SW 1271 (cell line): Measurements from ENCODE around the gene SPSB2.

Experiments
- DNase-seq, 2 experiments: peaks; one replicate each; lab custom pipeline; 2025; lab: John Stamatoyannopoulos, UW

The SPSB2 gene

GRCh38 chr12:6851153-6851920 lies 21.8 kb downstream of the SPSB2 start, which contains the start of gene CDCA3:
Gene CDCA3 (minus strand): TSS chr12:6851286. CDS start chr12:6850952, 334 bp downstream.
- DNase-seq, result peak; percentile 99 to 100

DNA sequence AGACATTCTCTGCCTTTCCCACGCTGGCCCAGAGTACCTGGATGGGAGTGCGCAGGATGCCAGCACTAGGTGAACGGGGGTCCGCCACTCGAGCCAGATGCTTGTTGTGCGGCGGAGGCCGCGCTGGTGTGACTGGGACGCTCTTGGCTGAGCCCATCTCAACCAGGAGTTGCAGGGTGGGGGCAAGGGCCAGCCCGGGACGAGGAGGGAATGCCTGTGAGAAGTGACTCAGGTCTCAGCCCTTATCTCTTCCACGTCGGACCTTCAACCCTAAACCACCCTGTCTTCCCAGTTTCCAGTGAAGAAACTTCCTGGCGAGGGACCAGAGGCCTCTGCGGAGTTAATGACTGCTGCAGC lies 22.3 kb downstream of the SPSB2 start:
- no peak for DNase-seq

DNA sequence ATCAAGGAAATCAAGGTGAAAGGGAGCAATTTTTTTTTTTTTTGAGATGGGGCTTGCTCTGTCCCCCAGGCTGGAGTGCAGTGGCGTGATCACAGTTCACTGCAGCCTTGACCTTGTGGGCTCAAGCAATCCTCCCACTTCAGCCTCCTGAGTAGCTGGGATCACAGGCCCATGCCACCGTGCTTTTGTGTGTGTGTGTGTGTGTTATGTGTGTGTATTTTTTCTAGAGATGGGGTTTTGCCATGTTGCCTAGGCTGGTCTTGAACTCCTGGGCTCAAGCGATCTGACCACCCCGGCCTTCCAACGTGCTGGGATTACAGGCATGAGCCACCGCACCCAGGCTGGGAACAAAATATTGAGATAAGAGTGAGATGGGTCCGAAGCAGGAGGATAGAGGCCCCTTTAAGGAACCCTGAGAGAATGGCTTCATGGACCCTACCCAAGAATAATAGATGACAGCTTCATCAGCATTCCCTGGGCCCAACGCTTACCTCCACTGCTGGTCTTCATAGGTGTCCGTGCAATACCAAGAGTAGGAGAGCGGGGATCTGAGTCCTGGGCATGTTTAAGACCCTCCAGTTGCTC lies 23.0 kb downstream of the SPSB2 start:
- DNase-seq, result no peak

DNA sequence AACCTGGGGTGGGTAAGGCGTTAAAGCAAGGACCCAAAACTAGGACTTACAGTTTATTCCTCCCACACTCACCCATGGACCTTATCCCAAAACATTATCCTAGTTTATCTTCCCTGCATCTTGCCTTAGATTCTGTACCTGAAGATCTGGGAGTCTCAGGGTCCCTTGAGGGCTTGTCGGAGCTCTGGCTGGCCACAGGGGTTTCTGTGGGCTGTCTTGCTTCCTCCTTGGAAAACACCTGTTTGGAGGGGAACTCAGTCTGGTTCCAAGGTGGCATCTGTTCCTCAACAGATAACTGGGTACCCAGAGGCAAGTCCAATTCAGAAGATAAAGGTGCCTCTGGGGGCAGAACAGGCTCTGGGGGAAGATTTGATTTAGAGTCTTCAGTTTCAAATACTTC lies 23.7 kb downstream of the SPSB2 start:
- no peak for DNase-seq

- DNase-seq, result no peak
Measured at GRCh38 chr12:6847676-6848075, 25.4 kb downstream of the SPSB2 start.

DNA sequence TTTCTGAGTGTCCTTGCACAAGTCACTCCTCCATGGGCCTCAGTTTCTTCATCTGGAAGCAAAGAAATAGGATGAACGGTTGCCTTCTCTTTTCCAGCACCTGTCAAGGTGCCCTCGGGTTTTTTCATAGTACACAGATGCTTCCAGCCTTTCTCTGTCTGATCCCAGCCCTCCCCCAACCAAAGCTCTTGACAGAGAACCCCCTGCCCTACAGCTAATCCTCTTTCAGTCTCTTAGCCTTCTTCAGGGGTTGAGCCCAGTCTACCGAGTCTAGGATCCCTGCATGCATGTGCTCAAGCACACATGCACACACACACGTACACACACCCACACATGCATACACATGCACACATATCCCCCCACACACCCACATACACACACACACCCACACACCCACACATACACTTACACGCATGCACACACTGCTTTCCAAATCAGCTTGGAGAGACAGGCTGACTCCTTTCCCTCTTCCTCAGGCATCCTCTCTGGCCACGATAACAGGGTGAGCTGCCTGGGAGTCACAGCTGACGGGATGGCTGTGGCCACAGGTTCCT lies 26.7 kb downstream of the SPSB2 start:
- DNase-seq, result no peak

DNA sequence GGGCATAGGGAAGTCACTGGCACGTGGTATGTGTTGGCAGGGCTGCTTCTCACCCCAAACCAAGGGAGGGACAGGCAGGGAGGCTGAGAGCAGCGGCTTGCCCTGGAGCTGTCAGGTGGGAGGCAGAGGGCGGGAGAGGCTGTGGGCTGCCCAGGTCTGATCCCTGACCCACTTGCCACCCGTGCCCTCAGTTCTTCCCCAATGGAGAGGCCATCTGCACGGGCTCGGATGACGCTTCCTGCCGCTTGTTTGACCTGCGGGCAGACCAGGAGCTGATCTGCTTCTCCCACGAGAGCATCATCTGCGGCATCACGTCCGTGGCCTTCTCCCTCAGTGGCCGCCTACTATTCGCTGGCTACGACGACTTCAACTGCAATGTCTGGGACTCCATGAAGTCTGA lies 27.7 kb downstream of the SPSB2 start:
- DNase-seq, result no peak

DNA sequence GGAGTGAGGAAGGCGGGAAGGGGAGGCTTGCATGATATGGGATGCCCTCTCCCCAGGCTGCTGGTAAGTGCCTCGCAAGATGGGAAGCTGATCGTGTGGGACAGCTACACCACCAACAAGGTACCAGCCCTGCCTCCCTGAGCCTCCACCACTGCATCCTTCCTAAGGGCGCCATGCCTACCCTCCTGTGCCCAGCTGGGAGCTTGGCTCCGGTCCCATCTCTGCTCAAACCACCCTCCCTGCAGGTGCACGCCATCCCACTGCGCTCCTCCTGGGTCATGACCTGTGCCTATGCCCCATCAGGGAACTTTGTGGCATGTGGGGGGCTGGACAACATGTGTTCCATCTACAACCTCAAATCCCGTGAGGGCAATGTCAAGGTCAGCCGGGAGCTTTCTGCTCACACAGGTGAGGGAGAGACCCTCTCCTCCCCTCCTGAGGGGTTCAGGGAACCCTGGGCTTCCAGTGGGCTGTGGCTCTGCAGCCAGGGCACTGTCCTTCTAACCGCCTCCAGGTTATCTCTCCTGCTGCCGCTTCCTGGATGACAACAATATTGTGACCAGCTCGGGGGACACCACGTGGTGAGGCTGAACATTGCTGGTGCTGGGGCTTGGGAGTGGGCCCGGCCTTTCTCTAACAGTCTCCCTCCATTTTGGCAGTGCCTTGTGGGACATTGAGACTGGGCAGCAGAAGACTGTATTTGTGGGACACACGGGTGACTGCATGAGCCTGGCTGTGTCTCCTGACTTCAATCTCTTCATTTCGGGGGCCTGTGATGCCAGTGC lies 29.8 kb downstream of the SPSB2 start:
- peak in 1 of 2 experiments; percentile 22 for DNase-seq

DNA sequence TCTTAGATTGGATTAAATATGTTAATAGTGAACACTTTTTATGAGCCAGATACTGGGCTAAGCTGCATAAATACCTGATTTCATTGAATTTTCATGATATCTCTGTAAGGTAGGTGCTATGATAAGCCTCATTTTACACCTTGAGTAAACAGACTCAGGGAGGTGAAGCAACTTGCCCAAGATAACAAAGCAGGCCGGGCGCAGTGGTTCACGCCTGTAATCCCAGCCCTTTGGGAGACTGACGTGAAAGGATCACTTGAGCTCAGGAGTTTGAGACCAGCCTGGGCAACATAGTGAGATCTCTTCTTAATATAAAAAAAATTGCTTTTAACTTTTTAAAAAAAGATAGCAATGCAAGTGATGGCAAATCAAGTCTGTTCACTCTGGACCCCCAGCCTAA lies 31.0 kb downstream of the SPSB2 start:
- DNase-seq, result no peak

GRCh38 chr12:6840761-6841515 lies 32.2 kb downstream of the SPSB2 start, which contains the start of gene GNB3:
Gene GNB3 (plus strand): TSS chr12:6840925. CDS start chr12:6841288, 363 bp downstream.
- no peak for DNase-seq

DNA sequence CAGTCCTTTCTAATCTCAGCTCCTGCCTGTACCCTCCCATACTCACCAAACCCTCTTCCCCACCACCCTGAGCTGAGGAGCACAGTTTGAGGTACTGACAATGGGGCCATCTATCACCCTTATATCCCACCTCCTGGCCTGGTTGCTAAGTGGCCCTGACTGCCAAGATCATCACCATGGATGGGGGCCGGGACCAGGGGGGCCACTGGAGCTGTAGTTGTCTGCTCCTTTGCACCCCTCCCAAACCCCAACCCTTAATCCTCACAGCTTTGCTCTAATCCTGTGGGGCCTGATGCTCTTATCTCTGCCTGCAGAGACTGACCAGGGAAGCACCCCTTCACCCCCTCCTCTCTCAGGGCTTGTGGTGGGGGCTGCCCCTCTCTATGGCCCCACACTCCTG lies 32.8 kb downstream of the SPSB2 start:
- no peak for DNase-seq

DNA sequence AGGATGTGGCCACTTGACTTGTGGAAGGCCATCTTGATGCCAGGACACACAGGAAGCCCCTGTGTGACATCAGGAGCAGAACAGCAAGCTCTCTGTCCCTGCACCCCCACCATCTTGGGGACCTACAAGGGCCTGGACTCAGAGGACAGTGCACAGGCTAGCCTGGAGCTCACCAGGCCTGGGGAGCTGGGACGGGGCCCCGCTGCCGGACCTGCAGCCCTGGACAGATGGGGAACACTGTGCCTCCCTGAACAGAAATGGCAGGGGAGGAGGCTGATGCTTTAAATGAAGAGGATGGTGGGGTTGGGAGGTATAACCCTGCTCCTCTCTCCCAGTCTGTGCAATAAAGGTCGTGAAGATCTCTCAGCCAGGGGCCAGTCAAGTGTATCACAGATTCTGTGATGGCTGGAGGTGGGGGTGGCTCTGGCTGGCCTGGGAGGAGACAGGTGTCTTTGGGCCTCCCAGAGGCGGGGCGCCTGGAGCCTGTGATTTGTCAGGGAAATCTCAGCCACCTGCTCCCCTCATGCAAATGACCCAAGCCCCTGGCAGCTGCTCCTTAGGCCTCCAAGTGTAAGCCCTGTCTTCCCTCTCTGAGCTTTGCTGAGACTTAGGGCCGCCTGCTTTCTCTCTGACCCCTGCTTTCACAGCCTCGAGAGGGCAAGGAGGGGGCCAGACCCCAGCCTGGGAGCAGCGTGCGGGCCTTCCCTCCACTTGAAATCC lies 33.5 kb downstream of the SPSB2 start:
- no peak for DNase-seq

DNA sequence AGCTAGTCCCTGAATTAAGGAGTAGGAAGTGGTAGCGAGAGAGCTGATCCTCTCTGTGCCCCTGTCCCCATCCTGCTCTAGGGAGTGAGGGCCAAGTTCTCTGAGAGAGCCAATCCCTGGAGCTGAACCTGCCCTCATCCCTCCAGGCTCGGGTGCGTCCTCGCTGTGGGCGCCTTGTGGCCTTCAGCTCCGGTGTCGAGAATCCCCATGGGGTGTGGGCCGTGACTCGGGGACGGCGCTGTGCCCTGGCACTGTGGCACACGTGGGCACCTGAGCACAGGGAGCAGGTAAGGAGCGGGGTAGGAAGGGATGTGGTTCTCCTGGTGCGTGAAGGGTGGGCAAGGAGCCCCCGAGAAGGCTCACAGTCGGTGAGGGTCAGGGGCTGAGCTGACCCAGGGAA lies 34.2 kb downstream of the SPSB2 start:
- DNase-seq, result no peak

- no peak for DNase-seq
Measured at GRCh38 chr12:6837370-6838060, 35.6 kb downstream of the SPSB2 start.

- no peak for DNase-seq
Measured at GRCh38 chr12:6836851-6837250, 36.3 kb downstream of the SPSB2 start.

GRCh38 chr12:6834873-6835272 lies 38.2 kb downstream of the SPSB2 start:
- DNase-seq, result no peak

DNA sequence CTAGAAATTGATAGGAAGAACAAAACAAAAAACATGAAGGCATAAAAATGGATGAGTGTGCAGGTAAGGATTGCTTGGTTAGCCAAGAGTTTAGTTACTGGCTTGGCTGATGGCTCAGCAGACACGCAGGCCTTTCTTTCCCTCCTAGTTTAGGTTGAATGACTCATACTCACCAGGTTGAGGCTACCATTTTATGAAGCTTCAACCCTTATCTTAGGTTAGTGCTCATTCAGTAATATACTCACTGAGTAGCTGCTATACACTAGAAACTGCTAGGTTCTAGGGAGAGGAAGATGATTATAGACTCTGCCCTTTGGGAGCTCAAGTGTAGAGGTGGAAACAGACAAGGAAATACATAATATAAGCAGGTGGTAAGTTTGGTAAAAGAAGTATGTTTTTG lies 38.8 kb downstream of the SPSB2 start:
- no peak for DNase-seq

DNA sequence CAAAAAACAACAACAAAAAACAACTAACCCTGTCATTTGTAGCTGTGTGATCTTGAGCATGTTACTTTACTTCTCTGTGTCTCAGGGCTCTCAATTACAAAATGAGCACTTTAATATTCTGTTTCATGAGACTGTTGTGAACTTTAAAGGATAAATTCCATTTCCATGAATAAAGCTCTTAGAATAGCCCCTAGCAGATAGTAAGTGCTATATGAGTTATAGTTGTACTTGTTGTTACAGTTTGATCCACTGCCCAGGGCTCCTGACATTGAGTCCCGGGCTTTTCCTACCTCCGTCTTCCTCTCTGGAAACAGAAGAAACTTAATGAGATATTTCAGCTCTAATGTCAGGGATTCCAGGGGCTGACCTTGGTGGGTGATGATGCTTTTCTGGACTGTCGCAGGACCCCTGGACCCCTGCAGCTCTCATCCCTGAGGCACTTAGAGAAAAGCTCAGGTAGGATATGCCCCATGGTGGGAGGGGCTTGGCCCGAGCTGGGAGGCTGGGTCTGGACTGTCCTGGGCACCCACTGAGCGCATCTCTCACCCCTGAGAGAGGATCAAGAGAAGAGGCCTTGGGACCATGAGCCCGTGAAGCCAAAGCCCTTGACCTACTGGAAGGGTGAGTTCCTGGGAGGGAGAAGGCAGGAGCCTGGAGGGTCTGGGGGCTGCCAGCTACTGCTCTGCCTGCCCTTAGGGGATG lies 39.8 kb downstream of the SPSB2 start:
- no peak for DNase-seq

- no peak for DNase-seq
Measured at GRCh38 chr12:6832125-6832524, 41.0 kb downstream of the SPSB2 start.

DNA sequence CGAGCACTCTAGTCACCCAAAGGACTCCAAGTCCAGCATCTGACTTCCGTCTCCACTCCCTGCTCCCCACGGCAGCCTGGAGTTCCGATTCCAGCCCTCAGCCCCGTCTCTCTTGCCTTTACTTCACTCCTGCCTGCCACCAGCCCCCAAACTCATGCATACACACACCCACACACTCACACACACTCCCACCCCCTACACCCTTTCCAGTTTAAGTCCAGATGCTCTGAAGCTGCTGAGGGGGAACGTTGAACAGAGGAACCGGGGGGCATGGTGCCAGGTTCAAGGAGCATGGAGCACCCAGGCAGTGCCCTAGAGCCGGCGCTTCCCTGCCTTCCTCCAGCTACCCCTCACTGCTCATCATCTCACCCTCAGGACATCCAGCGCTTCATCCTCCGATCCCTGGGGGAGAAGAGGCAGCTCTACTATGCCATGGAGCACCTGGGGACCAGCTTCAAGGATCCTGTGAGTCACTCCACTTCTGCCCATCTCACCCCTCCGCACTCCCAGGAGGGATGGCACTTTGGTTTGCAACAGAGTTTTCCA lies 41.6 kb downstream of the SPSB2 start:
- no peak for DNase-seq
